Lower lobe of right lung (tissue), 2 donors: ENCODE data around the gene CFB. TPM values are rescaled to one million over a fixed set of nuclear protein-coding genes. Genes with fewer than 3 reads are reported as not detected.
A peak's percentile ranks its signal among the peaks of the same experiment; 100 is the strongest.
"Not testable (repeated sequence)": the region's sequence is repeated elsewhere in the genome, so short reads cannot be mapped to it uniquely, and the experiment has no call there.

Source experiments
- ATAC-seq, 2 donors: fragments of 200-7000 bp; cut with Tn5 transposase; one replicate each; pipeline ENCODE4 v1.9.1; 2020 to 2022; ENCODE audit warnings: mild to moderate bottlenecking in 2 of 2, moderate library complexity in 2 of 2
- DNase-seq: peaks from one replicate; pipeline ENCODE4 v3.0.0-alpha.2; 2020
- H3K27ac ChIP-seq: fragments of 200-600 bp; one replicate; pipeline ENCODE4 v1.8.0; 2022
- H3K27me3 ChIP-seq: fragments of 200-600 bp; one replicate; pipeline ENCODE4 v1.8.0; 2022; ENCODE audit warnings: low read depth
- H3K36me3 ChIP-seq: fragments of 200-600 bp; one replicate; pipeline ENCODE4 v1.8.0; 2022; ENCODE audit warnings: mild to moderate bottlenecking
- H3K4me1 ChIP-seq: fragments of 200-600 bp; one replicate; pipeline ENCODE4 v1.8.0; 2022
- H3K4me3 ChIP-seq: fragments of 200-600 bp; one replicate; pipeline ENCODE4 v1.8.0; 2022; ENCODE audit warnings: mild to moderate bottlenecking
- H3K9me3 ChIP-seq: fragments of 200-600 bp; one replicate; pipeline ENCODE4 v1.8.0; 2022
- intact Hi-C: fragments of 100-400 bp; cut with DNase I; formaldehyde crosslinking; loops from one replicate; pipeline ENCODE4 v1.11.0; 2022
- total RNA-seq: library from RNA; stranded (reverse); fragmentation: NEBNext Ultra II Directional; extraction: Animal tissue kit (Norgen Biotek cat#: 25700); gene quantifications from one replicate; pipeline ENCODE4 v1.2.1, GENCODE V29; 2021
- TF ChIP-seq, protein P1 (sequence below): fragments of 200-600 bp; IDR thresholded peaks from one replicate; pipeline ENCODE4 v1.8.0; 2022; ENCODE audit warnings: antibody characterized with exemption, mild to moderate bottlenecking
- donor health status: DM: no; HTN: yes; CAD: no; lungs with severe emphysema.

CFB gene
- total RNA-seq, 1 donor from 2014 or later: 85.6 TPM

- intact Hi-C loops: no loop called here
- peak within 1 kb of the TSS; percentile 82 for H3K27ac ChIP-seq
- no peaks in the 10 kb centered on the region for H3K9me3 ChIP-seq
- H3K36me3 ChIP-seq: no peaks in the 10 kb centered on the region
- H3K4me3 ChIP-seq: peak within 1 kb of the TSS; percentile 83
- TF ChIP-seq, protein P1, sequence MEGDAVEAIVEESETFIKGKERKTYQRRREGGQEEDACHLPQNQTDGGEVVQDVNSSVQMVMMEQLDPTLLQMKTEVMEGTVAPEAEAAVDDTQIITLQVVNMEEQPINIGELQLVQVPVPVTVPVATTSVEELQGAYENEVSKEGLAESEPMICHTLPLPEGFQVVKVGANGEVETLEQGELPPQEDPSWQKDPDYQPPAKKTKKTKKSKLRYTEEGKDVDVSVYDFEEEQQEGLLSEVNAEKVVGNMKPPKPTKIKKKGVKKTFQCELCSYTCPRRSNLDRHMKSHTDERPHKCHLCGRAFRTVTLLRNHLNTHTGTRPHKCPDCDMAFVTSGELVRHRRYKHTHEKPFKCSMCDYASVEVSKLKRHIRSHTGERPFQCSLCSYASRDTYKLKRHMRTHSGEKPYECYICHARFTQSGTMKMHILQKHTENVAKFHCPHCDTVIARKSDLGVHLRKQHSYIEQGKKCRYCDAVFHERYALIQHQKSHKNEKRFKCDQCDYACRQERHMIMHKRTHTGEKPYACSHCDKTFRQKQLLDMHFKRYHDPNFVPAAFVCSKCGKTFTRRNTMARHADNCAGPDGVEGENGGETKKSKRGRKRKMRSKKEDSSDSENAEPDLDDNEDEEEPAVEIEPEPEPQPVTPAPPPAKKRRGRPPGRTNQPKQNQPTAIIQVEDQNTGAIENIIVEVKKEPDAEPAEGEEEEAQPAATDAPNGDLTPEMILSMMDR: peak; percentile 6
- no peaks in the 10 kb centered on the region for H3K27me3 ChIP-seq
- peaks cover 36% of the 10 kb centered on the region for H3K4me1 ChIP-seq
- ATAC-seq (peak; percentile 89 to 92), DNase-seq (peak; percentile 93)
Measured at GRCh38 chr6:31901953-31902643, 43.8 kb upstream of the CFB start, which contains the start of gene ZBTB12. TSS of gene ZBTB12 (minus strand) at chr6:31902086. CDS start at chr6:31901305, 781 bp downstream.

GRCh38 chr6:31903957-31904356 is 41.9 kb upstream of the CFB start:
- TF ChIP-seq, protein P1: no peak
- intact Hi-C loops: no loop called here
- no peak overlapping the region for H3K27ac ChIP-seq

DNA sequence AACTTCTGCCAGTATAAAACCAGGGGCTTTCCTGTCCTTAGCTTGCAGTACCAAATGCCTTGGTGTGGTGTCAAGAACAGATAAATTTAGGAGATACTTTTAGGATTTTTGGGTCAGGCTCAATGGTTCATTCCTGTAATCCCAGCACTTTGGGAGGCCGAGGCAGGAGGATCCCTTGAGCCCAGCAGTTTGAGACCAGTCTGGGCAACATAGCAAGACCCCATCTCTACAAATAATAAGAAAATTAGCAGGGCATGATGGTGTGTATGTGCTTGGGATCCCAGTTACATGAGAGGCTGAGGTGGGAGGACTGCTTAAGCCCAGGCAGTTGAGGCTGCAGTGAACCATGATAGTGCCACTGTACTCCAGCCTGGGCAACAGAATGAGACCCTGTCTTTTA is 40.9 kb upstream of the CFB start:
- Histone ChIP-seq H3K9me3 (no peaks in the 10 kb centered on the region), H3K27ac (no peak overlapping the region), H3K27me3 (no peaks in the 10 kb centered on the region), H3K4me3 (no peak overlapping the region), H3K36me3 (no peaks in the 10 kb centered on the region), H3K4me1 (peaks cover 29% of the 10 kb centered on the region)
- DNase-seq: no peak
- TF ChIP-seq, protein P1: no peak
- intact Hi-C loops: no loop called here
- ATAC-seq: no peak

More at GRCh38 chr6:31903957-31904356, 41.9 kb upstream of the CFB start:
- Histone ChIP-seq H3K9me3 (no peaks in the 10 kb centered on the region), H3K27me3 (no peaks in the 10 kb centered on the region), H3K36me3 (no peaks in the 10 kb centered on the region), H3K4me1 (peaks cover 36% of the 10 kb centered on the region), H3K4me3 (no peak overlapping the region)
- no peak for DNase-seq
- ATAC-seq: no peak

DNA sequence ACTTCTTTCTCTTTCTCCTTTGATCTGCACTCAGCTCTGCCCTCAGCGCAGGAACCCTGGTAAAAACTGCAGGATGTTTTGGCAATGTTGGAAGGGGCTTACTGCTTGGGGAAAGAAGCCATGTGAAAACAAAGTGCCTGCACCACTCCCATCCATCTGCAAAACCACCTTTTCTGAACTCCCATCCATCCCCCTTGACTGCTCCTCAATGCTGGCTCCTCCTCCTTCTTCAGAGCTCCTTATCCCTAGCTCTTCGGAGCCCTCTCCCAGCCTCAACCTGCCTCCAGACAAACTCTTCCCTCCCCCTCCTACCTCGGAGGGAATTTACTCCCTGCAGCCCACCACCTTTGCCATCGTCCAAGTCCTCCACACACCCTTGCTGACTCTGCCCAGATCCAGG is 39.8 kb upstream of the CFB start:
- Histone ChIP-seq H3K9me3 (no peaks in the 10 kb centered on the region), H3K27me3 (no peaks in the 10 kb centered on the region), H3K36me3 (no peaks in the 10 kb centered on the region), H3K4me1 (peaks cover 25% of the 10 kb centered on the region), H3K4me3 (no peak overlapping the region), H3K27ac (peak overlapping the region; percentile 18)
- ATAC-seq: no peak
- intact Hi-C loops: no loop called here
- no peak for DNase-seq
- TF ChIP-seq, protein P1: no peak

DNA sequence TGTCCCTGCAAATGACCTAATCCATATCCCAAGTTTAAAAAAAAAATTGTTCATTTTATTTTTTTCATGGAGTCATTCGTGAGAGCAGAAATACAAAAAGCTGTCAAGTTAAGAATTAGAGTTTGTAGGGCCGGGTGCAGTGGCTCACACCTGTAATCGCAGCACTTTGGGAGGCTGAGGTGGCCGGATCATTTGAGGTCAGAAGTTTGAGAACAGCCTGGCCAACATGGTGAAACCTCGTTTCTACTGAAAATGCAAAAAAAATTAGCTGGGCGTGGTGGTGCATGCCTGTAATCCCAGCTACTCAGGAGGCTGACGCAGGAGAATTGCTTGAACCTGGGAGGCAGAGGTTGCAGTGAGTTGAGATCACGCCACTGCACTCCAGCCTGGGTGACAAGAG is 39.2 kb upstream of the CFB start:
- peak overlapping the region; percentile 18 for H3K27ac ChIP-seq
- H3K36me3 ChIP-seq, DNase-seq, intact Hi-C loops, H3K4me3 ChIP-seq, H3K9me3 ChIP-seq, H3K27me3 ChIP-seq, ATAC-seq: not testable (repeated sequence)
- peaks cover 22% of the 10 kb centered on the region for H3K4me1 ChIP-seq

- Histone ChIP-seq H3K36me3 (no peaks in the 10 kb centered on the region), H3K27me3 (no peaks in the 10 kb centered on the region), H3K4me1 (peaks cover 21% of the 10 kb centered on the region), H3K9me3 (no peaks in the 10 kb centered on the region), H3K27ac (no peak overlapping the region), H3K4me3 (no peak overlapping the region)
- ATAC-seq: peak; percentile 81 to 86
- intact Hi-C loops: no loop called here
- TF ChIP-seq, protein P1: no peak
- DNase-seq: no peak
Measured at GRCh38 chr6:31907158-31907813, 38.6 kb upstream of the CFB start.

DNA sequence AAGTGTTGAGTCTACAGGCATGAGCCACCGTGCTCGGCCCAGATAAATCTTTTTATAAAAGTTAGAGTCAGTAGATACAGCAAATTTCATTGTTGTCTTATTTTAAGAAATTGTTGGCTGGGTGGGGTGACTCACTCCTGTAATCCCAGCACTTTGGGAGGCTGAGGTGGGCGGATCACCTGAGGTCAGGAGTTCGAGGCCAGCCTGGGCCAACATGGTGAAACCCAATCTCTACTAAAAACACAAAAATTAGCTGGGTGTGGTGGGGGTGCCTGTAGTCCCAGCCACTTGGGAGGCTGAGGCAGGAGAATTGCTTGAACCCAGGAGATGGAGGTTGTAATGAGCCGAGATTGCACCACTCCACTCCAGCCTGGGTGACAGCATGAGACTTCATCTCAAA is 37.6 kb upstream of the CFB start:
- intact Hi-C loops, H3K27ac ChIP-seq, ATAC-seq, H3K9me3 ChIP-seq, H3K4me3 ChIP-seq, H3K36me3 ChIP-seq, H3K27me3 ChIP-seq, DNase-seq: not testable (repeated sequence)
- peaks cover 13% of the 10 kb centered on the region for H3K4me1 ChIP-seq
